DOHH2 (cell line): ENCODE results near the gene BSND.

ENCODE experiments used
- H3F3A ChIP-seq: fragments of 200-600 bp; sonication (generic), shearing (Covaris generic); 2 replicates; pipeline ENCODE4 v1.6.0; 2016; ENCODE audit warnings: antibody characterized with exemption, mild to moderate bottlenecking; ENCODE audit not compliant: control insufficient read depth, insufficient read depth
- H3K27ac ChIP-seq: fragments of 200-600 bp; sonication (generic); 2 replicates; pipeline ENCODE4 v1.5.1; 2014; ENCODE audit warnings: low read depth, mild to moderate bottlenecking, low read length, moderate library complexity
- H3K27me3 ChIP-seq: fragments of 200-600 bp; sonication (generic); 2 replicates; pipeline ENCODE4 v1.6.1; 2014; ENCODE audit warnings: mild to moderate bottlenecking, low read length, mixed read lengths; ENCODE audit not compliant: control insufficient read depth
- H3K36me3 ChIP-seq: fragments of 200-600 bp; sonication (generic); 2 replicates; pipeline ENCODE4 v1.6.1; 2014; ENCODE audit warnings: mild to moderate bottlenecking, low read length, moderate library complexity, mixed read lengths; ENCODE audit not compliant: control insufficient read depth
- H3K4me1 ChIP-seq: fragments of 200-600 bp; sonication (generic); 2 replicates; pipeline ENCODE4 v1.6.1; 2014; ENCODE audit warnings: mild to moderate bottlenecking, low read length, mixed read lengths; ENCODE audit not compliant: control insufficient read depth
- H3K4me2 ChIP-seq: fragments of 200-600 bp; sonication (generic); 2 replicates; pipeline ENCODE4 v1.6.0; 2014; ENCODE audit warnings: mild to moderate bottlenecking, low read length, moderate library complexity
- H3K4me3 ChIP-seq: fragments of 200-600 bp; sonication (generic); 2 replicates; pipeline ENCODE4 v1.5.1; 2014; ENCODE audit warnings: mild to moderate bottlenecking, low read length, mixed read lengths
- H3K79me2 ChIP-seq: fragments of 200-600 bp; sonication (generic); 2 replicates; pipeline ENCODE4 v1.6.1; 2014; ENCODE audit warnings: mild to moderate bottlenecking, low read length, mixed read lengths; ENCODE audit not compliant: control insufficient read depth
- H3K9me2 ChIP-seq: fragments of 200-600 bp; sonication (generic); replicated peaks from 2 replicates; pipeline ENCODE4 v1.6.1; 2014; ENCODE audit warnings: mild to moderate bottlenecking, low read length, mixed read lengths; ENCODE audit not compliant: control insufficient read depth
- H3K9me3 ChIP-seq: fragments of 200-600 bp; sonication (generic); 2 replicates; pipeline ENCODE4 v1.6.1; 2014; ENCODE audit warnings: antibody characterized with exemption, low read length, mixed read lengths; ENCODE audit not compliant: control insufficient read depth, insufficient read depth
- H4K20me1 ChIP-seq: fragments of 200-600 bp; sonication (generic); 2 replicates; pipeline ENCODE4 v1.6.0; 2014; ENCODE audit warnings: low read depth, mild to moderate bottlenecking, antibody characterized with exemption, low read length, moderate library complexity; ENCODE audit not compliant: control insufficient read depth, insufficient read depth
- CTCF ChIP-seq: fragments of 200-600 bp; sonication (generic); IDR thresholded peaks from one replicate; pipeline ENCODE4 v1.5.1; 2014; ENCODE audit warnings: antibody characterized with exemption, mild to moderate bottlenecking, low read depth, low read length; ENCODE audit not compliant: poor library complexity, severe bottlenecking
- EZH2phosphoT487 ChIP-seq: fragments of 200-600 bp; sonication (generic); IDR thresholded peaks from 2 replicates; pipeline ENCODE4 v1.6.1; 2017; ENCODE audit warnings: borderline replicate concordance, mild to moderate bottlenecking, antibody characterized with exemption, low read length, moderate library complexity, mixed read lengths

BSND gene

GRCh38 chr1:54996869-54997710 is 1.6 kb upstream of the BSND start:
- Histone ChIP-seq H3K27ac (no peak overlapping the region), H3K9me3 (no peaks in the 10 kb centered on the region), H3K27me3 (peaks cover 12% of the 10 kb centered on the region), H3K79me2 (no peaks in the 10 kb centered on the region), H3K4me1 (no peaks in the 10 kb centered on the region), H3K4me2 (no peak overlapping the region), H3F3A (no peaks in the 10 kb centered on the region), H3K36me3 (no peaks in the 10 kb centered on the region), H3K9me2 (no peaks in the 10 kb centered on the region), H3K4me3 (no peak overlapping the region), H4K20me1 (no peaks in the 10 kb centered on the region)
- no peak for TF ChIP-seq EZH2phosphoT487
- no peak for TF ChIP-seq CTCF

- Histone ChIP-seq H4K20me1 (no peaks in the 10 kb centered on the region), H3K27me3 (peaks cover 13% of the 10 kb centered on the region), H3K4me3 (no peak overlapping the region)
These were observed 1.1 kb upstream of the BSND start for GRCh38 chr1:54997711-54997986.

DNA sequence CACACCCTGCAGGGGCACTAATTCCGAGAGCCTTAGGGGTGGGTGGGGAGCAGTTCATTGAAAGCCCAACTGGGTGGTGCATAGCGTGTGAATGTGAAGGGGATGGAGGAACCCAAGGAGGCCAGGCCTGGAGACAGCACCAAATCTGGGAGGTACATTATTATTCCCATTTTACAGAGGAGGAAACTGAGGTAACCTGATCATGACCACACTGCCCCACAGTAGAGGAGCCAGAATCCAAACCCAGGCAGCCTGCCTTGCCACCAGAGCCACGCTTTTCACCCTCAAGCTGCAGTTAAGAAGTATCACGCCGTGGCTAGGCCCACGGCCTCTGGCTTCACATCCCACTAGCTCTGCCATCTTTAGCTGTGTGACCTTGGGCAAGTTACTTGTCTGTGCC is 633 bp upstream of the BSND start:
- H3K9me2 ChIP-seq = no peaks in the 10 kb centered on the region
- H4K20me1 ChIP-seq = no peaks in the 10 kb centered on the region
- H3F3A ChIP-seq = no peaks in the 10 kb centered on the region
- H3K4me2 ChIP-seq = no peak overlapping the region
- H3K4me3 ChIP-seq = no peak overlapping the region
- H3K9me3 ChIP-seq = no peaks in the 10 kb centered on the region
- H3K36me3 ChIP-seq = no peaks in the 10 kb centered on the region
- H3K79me2 ChIP-seq = no peaks in the 10 kb centered on the region
- no peak overlapping the region for H3K27ac ChIP-seq
- no peak for TF ChIP-seq EZH2phosphoT487
- no peak for TF ChIP-seq CTCF
- no peaks in the 10 kb centered on the region for H3K4me1 ChIP-seq
- peaks cover 13% of the 10 kb centered on the region for H3K27me3 ChIP-seq

More at GRCh38 chr1:54997711-54997986, 1.1 kb upstream of the BSND start:
- H3K79me2 ChIP-seq = no peaks in the 10 kb centered on the region
- H3K9me2 ChIP-seq = no peaks in the 10 kb centered on the region
- no peaks in the 10 kb centered on the region for H3F3A ChIP-seq
- no peak overlapping the region for H3K27ac ChIP-seq
- no peaks in the 10 kb centered on the region for H3K4me1 ChIP-seq
- H3K9me3 ChIP-seq = no peaks in the 10 kb centered on the region
- no peaks in the 10 kb centered on the region for H3K36me3 ChIP-seq
- no peak overlapping the region for H3K4me2 ChIP-seq
- TF ChIP-seq CTCF (no peak), EZH2phosphoT487 (no peak)
